NB4 (cell line): ENCODE results near the gene ACP7.

Source experiments
- CTCF ChIP-seq: IDR thresholded peaks from one replicate; pipeline ENCODE4 v1.5.1; 2012; ENCODE audit warnings: low read depth, low read length
- TF ChIP-seq, protein P1 (sequence below): IDR thresholded peaks from 2 replicates; pipeline ENCODE4 v1.6.1; 2011; ENCODE audit warnings: low read depth, low read length

GRCh38 chr19:39087907-39088686 lies 3.9 kb downstream of the ACP7 start:
- no peak for TF ChIP-seq CTCF
- TF ChIP-seq, protein P1, sequence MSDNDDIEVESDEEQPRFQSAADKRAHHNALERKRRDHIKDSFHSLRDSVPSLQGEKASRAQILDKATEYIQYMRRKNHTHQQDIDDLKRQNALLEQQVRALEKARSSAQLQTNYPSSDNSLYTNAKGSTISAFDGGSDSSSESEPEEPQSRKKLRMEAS: no peak
